ENCODE measurements around the gene KCNG1.

DNA sequence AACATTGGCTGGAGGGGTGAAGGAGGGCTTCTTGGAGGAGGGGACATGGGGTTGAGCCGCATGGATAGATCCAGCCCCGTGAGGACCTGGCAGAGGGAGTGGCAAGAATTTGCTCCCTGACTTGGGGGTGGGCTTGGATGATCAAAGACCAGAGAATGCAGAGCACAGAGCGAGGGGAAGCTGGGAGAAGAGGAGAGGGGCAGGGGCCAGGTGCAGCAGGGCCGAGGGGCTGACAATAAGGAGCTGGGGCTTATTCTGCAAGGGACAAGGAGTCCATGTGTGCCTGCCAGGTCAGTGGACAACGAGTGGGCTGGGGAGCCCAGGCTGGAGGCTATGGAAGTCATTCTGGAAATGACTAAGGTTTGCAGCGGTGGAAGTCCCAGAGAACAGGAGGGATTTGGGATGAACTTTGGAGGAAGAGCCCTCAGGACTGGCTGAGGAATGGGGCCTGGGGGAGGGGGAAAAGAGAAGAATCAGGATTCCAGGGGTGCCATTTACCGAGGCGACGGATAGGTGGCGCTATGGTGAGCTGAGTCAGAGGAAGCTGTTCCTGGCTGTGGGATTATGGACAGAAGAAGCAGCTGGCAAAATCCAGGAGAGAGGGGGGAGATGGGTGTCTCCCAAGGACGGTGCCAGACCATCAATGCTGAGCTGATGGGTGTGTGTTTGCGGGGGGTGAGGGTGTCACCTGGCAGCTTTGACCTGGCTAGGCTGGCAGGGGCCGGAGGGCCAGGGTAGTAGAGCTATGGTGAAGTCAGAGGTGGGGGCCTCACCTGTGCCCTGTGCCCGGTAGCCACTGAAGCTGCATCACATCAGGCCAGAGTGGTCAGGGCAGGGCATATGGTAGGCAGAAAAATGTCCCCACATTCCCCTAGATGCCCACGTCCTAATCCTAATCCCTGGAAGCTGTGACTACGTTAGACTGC, 7.8 kb downstream of the KCNG1 start:
- no peak for TF ChIP-seq POLR2A (IDR thresholded peaks at IDR 0.05; ENCODE audit: low read depth, low read length)
- TF ChIP-seq TAF1 (IDR thresholded peaks at IDR 0.05; ENCODE audit: borderline replicate concordance, low read depth, low read length) = no peak
- TF ChIP-seq POLR2AphosphoS5 (IDR thresholded peaks at IDR 0.05; ENCODE audit: low read depth, low read length) = no peak
